H1 (cell line): ENCODE measurements around the gene GNB1L. TPM values are rescaled to one million over a fixed set of nuclear protein-coding genes. Genes with fewer than 3 reads are reported as not detected.

ENCODE experiments used
- CTCF ChIA-PET: fragments of 300-600 bp; sonication (Branson Sonifier 250); formaldehyde crosslinking; loops from one replicate; lab custom pipeline; 2021; ENCODE audit not compliant: partially characterized antibody; lab: Charles Lee
- POLR2A ChIA-PET: fragments of 300-600 bp; sonication (Branson Sonifier 250); formaldehyde crosslinking; loops from one replicate; lab custom pipeline; 2021; ENCODE audit warnings: inconsistent platforms; ENCODE audit not compliant: partially characterized antibody; lab: Charles Lee
- DNase-seq, 2 experiments: peaks; one replicate each; pipeline versions ENCODE4 v3.0.0 to v3.0.0-alpha.2; 2010 to 2022; ENCODE audit warnings: low spot score in 2 of 2, low read depth in 1 of 2, mixed read lengths in 1 of 2
- FAIRE-seq: peaks from 2 replicates; lab custom pipeline; 2011; peaks lifted over from hg19 to GRCh38; lab: Jason Lieb, UNC
- H2AFZ ChIP-seq: 2 replicates; pipeline ENCODE4 v1.8.1; 2012; ENCODE audit warnings: low read length, inconsistent platforms
- H2AK5ac ChIP-seq: 2 replicates; pipeline ENCODE4 v1.6.1; 2013; ENCODE audit warnings: low read depth, low read length
- H2BK120ac ChIP-seq: replicated peaks from 2 replicates; pipeline ENCODE3; 2013; ENCODE audit warnings: low read depth, low read length, inconsistent platforms
- H2BK12ac ChIP-seq: 2 replicates; pipeline ENCODE4 v1.6.1; 2013; ENCODE audit warnings: low read depth, low read length
- H2BK15ac ChIP-seq: 2 replicates; pipeline ENCODE4 v1.6.1; 2013; ENCODE audit warnings: low read length
- H2BK20ac ChIP-seq: 2 replicates; pipeline ENCODE4 v1.6.1; 2013; ENCODE audit warnings: low read length
- H2BK5ac ChIP-seq: 2 replicates; pipeline ENCODE4 v1.6.1; 2013; ENCODE audit warnings: low read depth, low read length
- H3K14ac ChIP-seq: 2 replicates; pipeline ENCODE4 v1.6.1; 2013; ENCODE audit warnings: inconsistent platforms; ENCODE audit not compliant: insufficient read length
- H3K18ac ChIP-seq: 2 replicates; pipeline ENCODE4 v1.6.1; 2013; ENCODE audit warnings: low read length; ENCODE audit errors: extremely low read depth
- H3K23ac ChIP-seq: 2 replicates; pipeline ENCODE4 v1.6.1; 2013; ENCODE audit warnings: inconsistent platforms; ENCODE audit not compliant: insufficient read length
- H3K23me2 ChIP-seq: 2 replicates; pipeline ENCODE4 v1.6.1; 2013; ENCODE audit warnings: low read depth, low read length
- H3K27ac ChIP-seq: 2 replicates; pipeline ENCODE4 v1.6.1; 2011; ENCODE audit warnings: low read depth, low read length, inconsistent platforms
- H3K27me3 ChIP-seq, 4 experiments: replicated peaks in 1 of 4; 1 replicate in 1 of 4; 2 replicates in 3 of 4; pipeline versions ENCODE4 v1.6.1 to v1.8.1; 2011 to 2013; ENCODE audit warnings: low read length in 3 of 4, mild to moderate bottlenecking in 3 of 4, inconsistent platforms in 2 of 4, mixed read lengths in 2 of 4, moderate library complexity in 1 of 4; ENCODE audit not compliant: control insufficient read depth in 3 of 4, insufficient read depth in 3 of 4; ENCODE audit errors: extremely low read depth in 1 of 4
- H3K36me3 ChIP-seq, 4 experiments: 2 replicates each; pipeline versions ENCODE4 v1.6.1 to v1.8.1; 2011 to 2013; ENCODE audit warnings: mild to moderate bottlenecking in 4 of 4, low read length in 3 of 4, moderate library complexity in 2 of 4, control low read depth in 1 of 4, inconsistent platforms in 1 of 4; ENCODE audit not compliant: insufficient read depth in 4 of 4, control insufficient read depth in 2 of 4
- H3K4ac ChIP-seq: replicated peaks from 2 replicates; pipeline ENCODE3; 2013; ENCODE audit warnings: low read length, low read depth, mixed read lengths, inconsistent platforms; ENCODE audit not compliant: insufficient read length
- H3K4me1 ChIP-seq, 4 experiments: replicated peaks in 1 of 4; 1 replicate in 1 of 4; 2 replicates in 3 of 4; pipeline versions ENCODE4 v1.6.1 to v1.8.1; 2011 to 2013; ENCODE audit warnings: low read length in 3 of 4, inconsistent platforms in 2 of 4, mixed read lengths in 1 of 4; ENCODE audit not compliant: insufficient read depth in 4 of 4, control insufficient read depth in 3 of 4
- H3K4me2 ChIP-seq, 2 experiments: 2 replicates each; pipeline versions ENCODE4 v1.6.1 to v1.8.1; 2011 to 2013; ENCODE audit warnings: low read depth in 2 of 2, low read length in 2 of 2, control low read depth in 1 of 2, inconsistent platforms in 1 of 2, mild to moderate bottlenecking in 1 of 2; ENCODE audit not compliant: insufficient read depth in 1 of 2
- H3K4me3 ChIP-seq, 4 experiments: fragments of 200-600, 300-600 bp in 1 of 4; sonication (generic), shearing (Covaris generic), sonication (Bioruptor Twin) in 1 of 4; 2 replicates each; pipeline versions ENCODE4 v1.5.1 to v1.8.1; 2011 to 2016; ENCODE audit warnings: low read length in 4 of 4, low read depth in 3 of 4, control low read depth in 2 of 4, inconsistent platforms in 2 of 4, mild to moderate bottlenecking in 2 of 4, mixed read lengths in 1 of 4, moderate library complexity in 1 of 4; ENCODE audit not compliant: insufficient read depth in 2 of 4; ENCODE audit errors: extremely low read depth in 1 of 4
- H3K56ac ChIP-seq: replicated peaks from 2 replicates; pipeline ENCODE3; 2013; ENCODE audit warnings: low read depth, mild to moderate bottlenecking, mixed read lengths, low read length, inconsistent platforms; ENCODE audit not compliant: insufficient read length
- H3K79me1 ChIP-seq: 2 replicates; pipeline ENCODE4 v1.6.1; 2013; ENCODE audit warnings: low read depth, low read length, control low read depth
- H3K79me2 ChIP-seq, 2 experiments: 2 replicates each; pipeline versions ENCODE4 v1.6.1 to v1.8.1; 2012 to 2013; ENCODE audit warnings: low read length in 2 of 2, mild to moderate bottlenecking in 2 of 2, inconsistent platforms in 1 of 2; ENCODE audit not compliant: insufficient read depth in 2 of 2, control insufficient read depth in 1 of 2
- H3K9ac ChIP-seq, 4 experiments: replicated peaks in 1 of 4; 1 replicate in 1 of 4; 2 replicates in 3 of 4; pipeline versions ENCODE4 v1.6.1 to v1.8.1; 2011 to 2013; ENCODE audit warnings: low read depth in 3 of 4, low read length in 3 of 4, control low read depth in 2 of 4, mild to moderate bottlenecking in 2 of 4, moderate library complexity in 2 of 4, inconsistent platforms in 1 of 4; ENCODE audit errors: extremely low read depth in 1 of 4
- H3K9me3 ChIP-seq, 2 experiments: 2 replicates each; pipeline versions ENCODE4 v1.6.1 to v1.8.1; 2012 to 2013; ENCODE audit warnings: mild to moderate bottlenecking in 2 of 2, moderate library complexity in 2 of 2, control low read depth in 1 of 2, inconsistent platforms in 1 of 2, low read depth in 1 of 2, low read length in 1 of 2, mixed read lengths in 1 of 2; ENCODE audit not compliant: insufficient read depth in 2 of 2
- H4K20me1 ChIP-seq, 2 experiments: replicated peaks in 1 of 2; 2 replicates each; pipeline versions ENCODE3 to v1.8.1; 2011 to 2013; ENCODE audit warnings: inconsistent platforms in 2 of 2, low read length in 2 of 2, mild to moderate bottlenecking in 1 of 2; ENCODE audit not compliant: insufficient read depth in 2 of 2, control insufficient read depth in 1 of 2
- H4K5ac ChIP-seq: 2 replicates; pipeline ENCODE4 v1.6.1; 2013; ENCODE audit warnings: low read length, low read depth, mixed read lengths, inconsistent platforms; ENCODE audit not compliant: insufficient read length
- H4K8ac ChIP-seq: 2 replicates; pipeline ENCODE4 v1.8.0; 2013; ENCODE audit warnings: mild to moderate bottlenecking, moderate library complexity, low read length, inconsistent platforms; ENCODE audit not compliant: insufficient read depth; ENCODE audit errors: extremely low read depth
- H4K91ac ChIP-seq: replicated peaks from 2 replicates; pipeline ENCODE3; 2013; ENCODE audit warnings: low read length, mixed read lengths, inconsistent platforms; ENCODE audit not compliant: insufficient read length
- BRCA1 ChIP-seq: IDR thresholded peaks from 2 replicates; pipeline ENCODE4 v1.6.1; 2012; ENCODE audit warnings: low read depth, low read length, improper control_type of control experiment
- CTBP2 ChIP-seq: IDR thresholded peaks from 2 replicates; pipeline ENCODE4 v1.7.0; 2011; ENCODE audit warnings: borderline replicate concordance, mild to moderate bottlenecking, moderate library complexity, mixed read lengths, low read length; ENCODE audit not compliant: insufficient read depth, insufficient read length
- JUN ChIP-seq: IDR thresholded peaks from 2 replicates; pipeline ENCODE4 v1.6.1; 2011; ENCODE audit warnings: low read depth, mild to moderate bottlenecking, improper control_type of control experiment, low read length
- TAF7 ChIP-seq: optimal IDR thresholded peaks from 2 replicates; pipeline ENCODE3; 2011; ENCODE audit warnings: low read depth, mild to moderate bottlenecking, inconsistent platforms, low read length, moderate library complexity, borderline replicate concordance
- whole genome bisulfite sequencing, 2 experiments: shearing (Covaris generic) in 1 of 2; methylation state at CpG; one replicate each; pipeline versions ENCODE4 v1.1.6 to v1.1.7; 2013 to 2015; ENCODE audit warnings: low lambda C conversion rate in 2 of 2, mixed read lengths in 2 of 2, inconsistent platforms in 1 of 2, low coverage in 1 of 2, missing lambda C conversion rate in 1 of 2; ENCODE audit not compliant: insufficient replicate concordance in 2 of 2, insufficient coverage in 1 of 2, insufficient read length in 1 of 2; ENCODE audit errors: extremely low coverage in 1 of 2, missing lambda C conversion rate in 1 of 2; 5-methylcytosine and 5-hydroxymethylcytosine counted together
- polyA plus RNA-seq, 7 experiments: library from polyadenylated mRNA; depleted of rRNA in 3 of 7; stranded (reverse) in 5 of 7; unstranded in 2 of 7; fragments of >200 nt in 5 of 7; fragments of 200-250 nt in 2 of 7; gene quantifications; 1 replicate in 5 of 7; 2 replicates in 1 of 7; 4 replicates in 1 of 7; pipeline versions ENCODE4 v1.2.1 to v1.2.3, GENCODE V29; 2011 to 2013; ENCODE audit warnings: missing spikeins in 2 of 7, mixed read lengths in 2 of 7
- total RNA-seq: library from RNA; stranded (reverse); fragmentation: NEBNext Ultra II Directional; extraction: Animal tissue kit (Norgen Biotek cat#: 25700); gene quantifications from 2 replicates; pipeline ENCODE4 v1.2.1, GENCODE V29; 2021

Gene GNB1L
- total and polyA plus RNA-seq, 2 of the 8 experiments (the other 6 are each of a cell fraction or from before 2014, with no cell fraction given), result 14.0 to 15.6 TPM

DNA sequence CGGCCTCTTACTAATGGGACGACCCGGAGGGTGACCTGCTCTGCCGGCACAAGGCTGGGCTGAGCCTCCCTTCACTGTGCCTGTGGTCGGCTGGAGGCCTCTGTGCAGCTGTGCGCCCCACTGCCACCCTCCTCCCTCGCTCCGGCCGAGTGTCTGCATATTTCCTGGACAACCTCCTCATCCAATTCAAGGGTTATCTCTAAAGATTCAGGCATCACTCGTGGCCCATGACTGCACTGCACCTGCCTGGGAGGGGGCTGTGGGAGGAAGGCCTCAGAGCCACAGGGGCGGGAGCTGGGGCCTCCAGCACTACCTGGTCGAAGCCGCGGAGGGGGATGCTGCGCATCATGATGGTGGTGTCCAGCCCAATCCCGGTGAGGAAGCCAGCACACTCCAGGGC lies 43.1 kb upstream of the GNB1L start:
- no peak overlapping the region for H3K56ac ChIP-seq
- no peak overlapping the region for H2BK15ac ChIP-seq
- no peaks in the 10 kb centered on the region for H3K23me2 ChIP-seq
- no peaks in the 10 kb centered on the region for H3K79me1 ChIP-seq
- no peaks in the 10 kb centered on the region for H4K20me1 ChIP-seq
- peaks cover 0 to 3% (median under 1%) of the 10 kb centered on the region in 4 experiments; a peak in 5 of 7 replicates for H3K4me1 ChIP-seq
- FAIRE-seq (no peak), DNase-seq (no peak)
- no peak overlapping the region for H3K9ac ChIP-seq
- H3K9me3 ChIP-seq, result no peaks in the 10 kb centered on the region
- H3K79me2 ChIP-seq, result no peaks in the 10 kb centered on the region
- H3K4me2 ChIP-seq, result no peak overlapping the region
- ChIA-PET CTCF (interaction anchor here (1.0 to 10.1 kb wide), 10 partner anchors 9 to 193 kb away, joined by 3 to 69 read pairs (median 6); no protein-coding TSS in a partner anchor), POLR2A (interaction anchor here (1.5 kb wide), 1 partner anchor 28 kb away, joined by 4 read pairs; no protein-coding TSS in a partner anchor)
- no peak overlapping the region for H2BK12ac ChIP-seq
- H3K23ac ChIP-seq, result no peak overlapping the region
- TF ChIP-seq CTBP2 (no peak), JUN (no peak), BRCA1 (no peak), TAF7 (no peak)
- H4K91ac ChIP-seq, result no peak overlapping the region
- no peak overlapping the region for H3K27ac ChIP-seq
- H4K8ac ChIP-seq, result no peak overlapping the region
- no peak overlapping the region for H3K14ac ChIP-seq
- H2AFZ ChIP-seq, result no peak overlapping the region
- no peak overlapping the region for H3K4me3 ChIP-seq
- 85% methylated on average over 16 of the region's 16 CpGs; no CpG with 5 or more reads in 1 of the 2 experiments for WGBS, 2 experiments
- H2BK120ac ChIP-seq, result no peak overlapping the region
- no peaks in the 10 kb centered on the region for H3K36me3 ChIP-seq
- H3K27me3 ChIP-seq, result no peaks in the 10 kb centered on the region; a peak in 1 of 7 replicates
- H2AK5ac ChIP-seq, result no peak overlapping the region
- H2BK20ac ChIP-seq, result no peak overlapping the region
- H3K18ac ChIP-seq, result no peak overlapping the region
- H4K5ac ChIP-seq, result no peak overlapping the region
- no peak overlapping the region for H2BK5ac ChIP-seq
- no peak overlapping the region for H3K4ac ChIP-seq
